NOMO-1 (cell line): Measurements from ENCODE around the gene PLXNB3.
"Not testable (repeated sequence)": the region's sequence is repeated elsewhere in the genome, so short reads cannot be mapped to it uniquely, and the experiment has no call there.

Source experiments
- DNase-seq, 2 experiments: peaks; one replicate each; lab custom pipeline; 2025; ENCODE audit not compliant: unreplicated experiment in 2 of 2; lab: John Stamatoyannopoulos, UW

The PLXNB3 gene

DNA sequence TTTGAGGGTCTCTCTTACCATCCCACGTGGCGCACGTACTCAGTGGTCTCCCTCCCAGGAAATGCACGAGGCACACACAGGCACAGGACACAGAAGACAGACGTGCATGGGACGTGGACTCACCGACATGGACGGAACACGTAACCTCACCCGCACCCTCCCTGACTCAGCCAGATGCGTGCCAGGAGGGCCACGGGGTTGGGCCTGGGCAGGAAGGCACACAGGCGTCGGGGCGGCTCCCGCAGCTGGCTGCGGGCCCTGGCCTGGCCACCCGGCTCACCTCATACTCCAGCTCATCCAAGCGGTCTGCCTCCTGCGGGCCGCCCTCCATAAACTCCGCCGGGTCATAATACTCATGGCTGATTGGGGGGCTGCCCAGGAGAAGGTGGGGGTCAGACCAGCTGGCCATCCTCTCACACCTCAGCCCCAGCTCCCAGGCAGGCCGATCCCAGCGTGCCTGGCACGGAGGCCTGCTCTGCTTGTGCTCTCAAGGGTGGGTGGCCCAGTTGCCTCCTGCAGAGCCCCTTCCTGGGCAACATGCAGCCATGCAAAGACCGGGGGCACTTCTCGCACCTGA lies 43.0 kb downstream of the PLXNB3 start:
- DNase-seq, result no peak

DNA sequence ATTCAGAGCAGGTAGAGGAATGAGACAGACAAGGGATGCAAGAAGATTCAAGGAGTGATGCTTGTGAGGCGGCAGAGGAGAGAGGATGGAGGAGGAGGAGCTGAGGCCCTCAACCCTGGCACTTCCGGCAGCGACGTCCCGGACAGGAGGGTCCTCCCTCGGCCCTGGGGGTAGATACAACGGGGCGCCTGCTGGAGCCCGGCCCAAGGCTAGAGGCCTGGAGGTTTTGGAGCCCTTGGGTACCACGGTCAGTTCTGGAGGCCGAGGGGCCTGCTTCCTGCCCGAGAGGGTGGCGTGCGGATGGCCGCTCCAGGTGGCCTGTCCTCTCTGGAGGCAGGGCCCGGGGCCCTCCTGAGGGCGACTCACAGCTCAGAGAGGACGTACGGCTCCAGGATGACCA lies 43.9 kb downstream of the PLXNB3 start:
- DNase-seq, result no peak

DNA sequence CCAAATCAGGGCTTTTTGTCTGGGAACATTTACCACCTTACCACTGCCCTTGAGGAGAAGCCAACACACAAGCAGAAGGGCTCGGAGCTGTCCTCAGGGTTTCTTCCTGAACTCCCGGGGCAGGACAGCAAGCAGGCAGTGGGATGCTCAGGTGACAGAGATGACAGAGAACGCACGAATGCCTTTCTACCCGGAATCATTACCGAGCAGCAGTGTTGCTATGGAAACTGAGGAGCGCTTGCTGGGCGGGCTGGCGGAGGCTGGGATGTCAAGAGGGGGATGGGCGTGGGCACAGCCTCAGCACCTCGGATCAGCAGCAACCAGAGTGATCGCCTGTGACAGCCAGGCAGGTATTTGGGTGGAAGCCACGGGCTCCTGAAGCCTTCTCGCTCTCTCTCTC lies 48.2 kb downstream of the PLXNB3 start:
- no peak for DNase-seq

DNA sequence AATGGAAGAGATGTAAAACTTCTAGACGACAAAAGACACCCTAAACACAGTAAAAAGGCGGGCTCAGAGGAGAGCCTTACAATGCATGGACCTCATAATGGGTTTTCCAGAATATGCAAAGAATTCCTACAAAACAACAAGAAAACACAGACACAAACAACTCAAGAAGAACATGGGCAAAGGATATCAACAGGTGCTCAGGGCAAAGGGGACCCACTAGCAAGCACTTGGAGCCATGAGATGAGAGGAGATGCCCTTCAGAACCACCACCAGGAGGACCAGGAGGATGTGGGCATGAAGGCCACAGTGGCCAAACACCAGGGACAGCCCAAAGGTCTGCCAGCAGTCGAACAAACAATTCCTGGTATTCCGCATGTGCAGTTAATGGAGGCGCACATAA lies 49.1 kb downstream of the PLXNB3 start:
- no peak for DNase-seq

DNA sequence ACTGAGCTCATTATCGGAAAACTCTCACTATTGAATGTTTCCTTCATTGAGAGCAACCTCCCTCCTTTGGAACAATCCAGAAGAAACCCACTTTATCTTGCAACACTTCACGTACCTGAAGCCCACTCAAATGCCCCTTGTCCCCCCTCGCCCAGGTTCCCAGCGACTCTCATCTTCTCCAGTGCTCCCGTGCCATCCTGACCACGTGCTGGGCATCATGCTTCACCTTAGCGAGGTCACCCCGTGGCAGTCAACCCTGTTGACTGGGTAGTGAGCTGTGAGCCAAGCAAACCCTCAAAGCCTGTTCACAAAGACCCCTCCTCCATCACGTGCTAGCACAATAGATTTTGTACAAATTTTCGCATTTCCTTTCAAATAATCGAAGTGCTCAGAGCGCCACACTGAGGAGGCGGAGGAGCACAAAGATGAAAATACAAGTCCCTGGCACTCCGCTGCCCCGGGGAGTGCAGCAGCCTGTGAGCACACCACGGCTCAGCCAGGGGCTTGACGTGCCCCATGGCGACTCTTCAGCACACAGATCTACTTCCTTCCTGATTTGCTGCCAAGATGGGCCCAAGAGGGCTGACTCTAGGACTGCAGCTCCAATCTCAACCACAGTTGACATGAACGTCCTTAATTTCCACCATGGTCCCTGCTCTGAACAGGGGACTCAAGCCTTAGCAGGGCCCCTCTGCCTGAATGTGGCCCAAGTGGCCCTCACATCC lies 50.7 kb downstream of the PLXNB3 start:
- DNase-seq, result no peak

DNA sequence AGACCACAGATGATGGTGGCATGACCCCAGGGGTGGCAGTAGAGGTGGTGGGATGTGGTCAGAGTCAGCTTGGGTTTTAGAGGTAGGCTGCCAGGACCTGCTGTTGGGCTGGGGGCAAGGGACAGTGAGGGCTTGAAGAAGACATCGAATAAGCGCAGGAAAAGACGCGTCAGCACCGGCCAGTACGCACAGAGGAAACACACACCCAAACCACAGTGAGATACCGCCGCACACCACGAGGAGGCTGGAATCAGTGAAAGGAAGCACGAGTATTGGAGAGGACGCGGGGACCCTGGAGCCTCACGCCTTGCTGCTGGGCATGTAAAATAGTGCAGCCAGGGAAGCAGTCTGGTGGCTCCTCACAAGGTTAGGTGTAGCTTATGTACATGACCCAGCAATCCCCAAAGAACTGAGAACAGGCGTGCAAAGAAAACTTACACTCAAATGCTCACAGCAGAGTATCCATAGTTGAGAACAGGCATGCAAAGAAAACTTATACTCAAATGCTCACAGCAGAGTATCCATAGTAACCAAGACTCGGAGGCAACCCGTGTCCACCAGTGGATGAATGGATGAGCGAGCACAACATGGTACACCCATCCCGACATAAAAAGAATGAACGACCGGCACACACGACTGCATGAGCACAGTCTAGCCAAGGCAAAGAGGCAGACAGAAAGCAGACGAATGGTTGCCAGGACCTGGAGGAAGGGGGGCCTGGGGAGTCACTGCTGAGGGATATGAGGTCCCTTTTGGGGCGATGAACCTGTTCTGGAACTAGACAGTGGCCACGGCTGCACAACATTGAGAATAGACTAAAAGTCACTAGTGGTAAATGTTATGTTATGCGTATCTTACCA lies 53.0 kb downstream of the PLXNB3 start:
- no peak for DNase-seq

DNA sequence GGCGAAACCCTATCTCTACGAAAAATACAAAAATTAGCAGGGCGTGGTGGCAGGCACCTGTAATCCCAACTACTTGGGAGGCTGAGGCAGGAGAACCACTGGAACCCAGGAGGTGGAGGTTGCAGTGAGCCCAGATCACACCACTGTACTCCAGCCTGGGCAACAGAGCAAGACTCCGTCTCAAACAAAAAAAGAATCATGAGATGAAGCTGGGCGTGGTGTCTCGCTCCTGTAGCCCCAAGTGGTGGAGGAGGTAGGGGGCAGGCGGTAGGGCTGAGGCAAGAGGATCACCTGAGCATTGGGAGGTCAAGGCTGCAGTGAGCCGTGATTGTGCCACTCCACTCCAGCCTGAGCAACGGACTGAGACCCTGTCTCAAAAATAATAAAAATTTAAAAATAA lies 54.0 kb downstream of the PLXNB3 start:
- not testable (repeated sequence) for DNase-seq

DNA sequence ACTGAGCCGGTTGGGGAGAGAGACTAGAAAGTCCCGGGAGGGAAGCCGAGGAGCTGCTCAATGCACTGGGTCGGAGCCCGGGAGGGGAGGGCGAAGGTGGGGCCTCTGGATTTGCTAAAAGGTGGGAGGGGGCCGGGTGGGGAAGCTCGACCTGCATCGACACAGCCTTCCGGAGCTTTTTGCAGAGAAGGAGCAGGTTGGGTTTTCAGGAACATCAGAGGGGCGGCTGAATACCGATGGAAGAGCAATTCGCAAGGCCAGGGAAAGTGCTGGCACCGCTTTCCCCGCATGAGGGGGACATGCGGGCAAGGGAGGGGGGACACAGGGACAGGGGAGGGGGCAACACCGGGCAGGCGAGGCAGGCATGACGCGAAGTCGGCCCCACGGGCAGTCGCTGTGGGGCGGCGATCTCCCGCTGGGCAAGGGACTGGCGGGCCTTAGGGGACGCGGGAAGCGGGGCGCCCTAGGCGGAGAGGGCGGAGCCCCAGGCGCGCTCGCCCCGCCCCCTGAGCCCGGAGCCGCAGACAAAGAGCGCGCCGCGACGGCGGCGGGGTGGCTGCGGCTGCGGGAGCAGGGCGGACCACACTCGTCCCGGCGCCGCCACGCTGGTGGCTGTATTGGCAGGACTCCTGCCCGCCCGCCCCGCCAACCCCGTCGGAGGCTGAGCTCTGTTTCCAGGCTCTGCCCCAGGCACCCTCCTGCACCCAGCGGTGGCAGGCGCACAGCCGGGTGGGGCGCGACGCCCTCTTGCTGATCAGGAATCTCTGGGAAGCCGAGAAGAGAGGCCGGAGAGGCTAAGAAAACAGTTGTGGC lies 54.7 kb downstream of the PLXNB3 start:
- DNase-seq, result no peak

DNA sequence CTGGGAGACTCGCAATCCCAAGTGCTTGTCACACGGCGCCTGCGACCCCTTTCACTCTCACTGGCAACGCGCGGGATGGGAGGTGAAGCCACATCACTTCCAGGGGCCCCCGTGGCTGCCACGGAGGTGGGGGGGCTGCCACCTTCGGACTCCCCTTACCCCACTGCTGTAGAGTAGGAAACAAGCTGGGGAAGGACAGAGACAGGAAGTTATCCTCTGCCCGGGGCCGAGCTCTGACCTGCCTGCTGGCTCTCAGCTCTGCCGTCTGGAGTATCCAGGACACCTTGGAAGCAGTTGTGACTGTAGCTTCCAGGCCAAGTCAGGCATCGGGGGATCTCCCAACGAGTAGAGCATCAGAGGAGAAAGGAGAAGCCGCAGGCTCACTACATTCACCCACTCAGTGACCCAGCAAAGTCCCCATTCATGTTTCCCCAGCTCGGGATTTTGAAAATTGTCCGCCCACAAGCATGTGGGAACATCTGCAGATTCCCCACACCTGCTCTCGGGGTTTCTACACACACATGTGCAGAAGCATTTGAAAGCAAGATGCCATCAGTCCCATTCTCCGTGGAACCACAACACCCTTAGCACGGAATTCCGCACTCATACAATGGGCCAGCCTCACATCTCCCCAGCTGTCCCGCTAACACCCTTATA lies 55.5 kb downstream of the PLXNB3 start:
- DNase-seq, result no peak

DNA sequence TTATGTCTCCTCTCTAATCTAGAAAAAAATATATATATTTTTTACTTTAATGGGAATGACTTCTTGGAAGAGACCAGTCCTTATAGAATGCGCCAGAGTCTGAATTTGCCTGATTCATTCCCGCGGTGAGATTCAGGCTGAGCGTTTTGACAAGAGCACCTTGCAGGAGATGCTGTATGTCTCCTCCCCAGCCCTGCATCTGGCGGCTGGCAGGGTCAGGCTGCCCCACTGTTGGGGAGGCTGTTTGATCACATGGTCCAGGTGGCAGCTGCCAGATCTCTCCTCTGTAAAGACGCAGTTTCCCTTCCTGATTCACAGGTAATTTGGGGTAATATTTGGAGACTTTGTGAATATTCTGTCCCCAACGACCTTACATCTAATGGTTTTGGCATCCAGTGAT lies 56.6 kb downstream of the PLXNB3 start:
- DNase-seq, result no peak

DNA sequence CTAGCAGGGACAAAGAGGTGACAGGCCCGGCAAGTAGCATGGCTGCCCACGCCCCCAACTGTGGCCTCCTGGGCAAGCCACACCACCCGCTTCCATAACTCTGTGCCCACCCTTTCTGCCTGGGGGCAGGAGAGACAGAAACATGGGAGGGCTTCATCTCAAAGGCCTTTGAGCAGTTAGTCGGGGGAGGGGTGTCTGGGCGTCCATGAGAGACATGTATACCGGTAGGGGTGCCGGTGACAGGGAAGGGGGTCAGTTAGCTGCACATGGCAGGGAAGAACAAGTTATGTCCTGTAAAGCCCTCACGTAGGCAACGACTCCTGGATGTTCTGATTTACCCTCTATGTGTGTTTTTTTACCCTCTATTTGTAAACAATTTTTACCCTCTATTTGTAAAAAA lies 57.0 kb downstream of the PLXNB3 start:
- no peak for DNase-seq

DNA sequence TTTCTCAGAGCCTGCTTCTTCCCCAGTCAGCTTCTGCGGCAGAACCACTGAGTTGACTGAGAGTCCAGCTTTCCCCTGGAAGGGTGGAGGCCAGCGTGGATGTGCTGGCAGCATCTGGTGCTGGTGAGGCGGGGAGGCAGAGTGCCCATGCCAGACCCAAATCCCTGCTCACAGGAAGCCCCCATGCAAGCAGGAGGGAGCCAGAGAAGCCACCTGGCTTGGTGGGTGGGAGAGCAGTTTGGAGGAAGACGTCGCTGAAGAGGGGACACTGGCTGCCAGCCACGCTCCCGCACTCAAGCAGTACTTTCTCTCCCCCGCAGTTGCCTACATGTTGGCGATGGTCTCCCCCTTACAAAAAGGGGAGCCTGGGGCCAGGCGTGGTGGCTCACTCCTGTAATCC lies 60.3 kb downstream of the PLXNB3 start:
- DNase-seq, result no peak

DNA sequence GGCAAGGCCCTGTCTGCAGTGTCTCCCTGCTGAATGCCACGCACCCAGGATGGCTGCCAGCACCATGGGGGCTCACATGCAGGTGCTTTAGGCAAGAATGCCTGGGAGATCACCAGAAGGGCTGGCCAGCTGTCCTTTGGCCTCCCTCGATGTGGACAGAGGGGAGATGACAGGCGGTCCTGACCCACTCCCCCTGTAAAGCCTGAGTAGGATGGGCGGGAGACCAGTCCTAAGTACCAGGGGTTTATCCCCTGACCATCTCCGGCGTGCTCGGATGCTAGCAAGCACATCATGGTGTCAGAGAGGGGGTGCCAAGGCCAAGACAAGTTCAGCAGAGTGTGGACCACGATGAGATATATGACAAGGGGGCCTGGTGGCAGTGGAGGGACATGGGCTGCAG lies 61.0 kb downstream of the PLXNB3 start:
- DNase-seq, result no peak
